Esophagus squamous epithelium (tissue), 5 donors: ENCODE data around the gene DOCK1. TPM values are rescaled to one million over a fixed set of nuclear protein-coding genes. Genes with fewer than 3 reads are reported as not detected.

Experiments used
- DNase-seq: peaks from one replicate; lab custom pipeline; 2025; lab: John Stamatoyannopoulos, UW
- H3K27ac ChIP-seq, 4 donors: fragments of 200-600 bp; sonication (generic); one replicate each; pipeline ENCODE4 v1.5.1; 2016 to 2019; ENCODE audit warnings: mild to moderate bottlenecking in 1 of 4
- H3K27me3 ChIP-seq, 4 donors: fragments of 200-600 bp; sonication (generic); 1 replicate in 3 of 4; 2 replicates in 1 of 4; pipeline versions ENCODE4 v1.5.1 to v1.6.0; 2017 to 2021; ENCODE audit warnings: antibody characterized with exemption in 1 of 4
- H3K36me3 ChIP-seq, 3 donors: fragments of 200-600 bp; sonication (generic); one replicate each; pipeline ENCODE4 v1.5.1; 2016 to 2019
- H3K4me1 ChIP-seq, 3 donors: fragments of 200-600 bp; sonication (generic); one replicate each; pipeline ENCODE4 v1.5.1; 2017 to 2019
- H3K4me3 ChIP-seq, 4 donors: fragments of 200-600 bp; sonication (generic); 1 replicate in 3 of 4; 2 replicates in 1 of 4; pipeline ENCODE4 v1.5.1; 2016 to 2019; ENCODE audit warnings: mild to moderate bottlenecking in 2 of 4, moderate library complexity in 1 of 4
- H3K9me3 ChIP-seq, 3 donors: fragments of 200-600 bp; sonication (generic); one replicate each; pipeline ENCODE4 v1.5.1; 2016 to 2019
- CTCF ChIP-seq, 6 experiments: fragments of 450-650 bp in 4 of 6; fragments of 200-600 bp in 2 of 6; sonication (generic) in 2 of 6; IDR thresholded peaks; one replicate each; pipeline ENCODE4 v1.5.1; 2016 to 2019; ENCODE audit warnings: antibody characterized with exemption in 6 of 6, mild to moderate bottlenecking in 4 of 6, moderate library complexity in 4 of 6
- POLR2A ChIP-seq, 4 donors: fragments of 450-650 bp; IDR thresholded peaks; one replicate each; pipeline ENCODE4 v1.6.1; 2017; ENCODE audit warnings: antibody characterized with exemption in 4 of 4, mild to moderate bottlenecking in 4 of 4, moderate library complexity in 3 of 4
- WGBS, 2 donors: methylation state at CpG; one replicate each; pipeline ENCODE4 v1.1.5; 2018; 5-methylcytosine and 5-hydroxymethylcytosine counted together
- intact Hi-C: fragments of 100-400 bp; cut with DNase I; formaldehyde crosslinking; loops from one replicate; pipeline ENCODE4 v1.15.0; 2022
- total RNA-seq, 4 donors: library from RNA; depleted of rRNA; stranded (reverse); fragments of >200 nt; gene quantifications; one replicate each; pipeline ENCODE4 v1.1.0, GENCODE V29; 2016
- donor health status: DM: yes; HTN: yes; CAD: no.

Gene DOCK1
- total RNA-seq, 4 donors from 2014 or later = 31.8 to 83.4 (median 49.8) TPM

GRCh38 chr10:126966938-126967337 lies 61.7 kb downstream of the DOCK1 start:
- Histone ChIP-seq H3K27ac (no peak overlapping the region), H3K27me3 (no peaks in the 10 kb centered on the region), H3K9me3 (no peaks in the 10 kb centered on the region), H3K4me1 (no peaks in the 10 kb centered on the region), H3K4me3 (no peak overlapping the region), H3K36me3 (peaks cover 0 to 15% (median 0%) of the 10 kb centered on the region in 3 donors)
- intact Hi-C loops = no loop called here
- WGBS, 2 donors = 86 to 88% methylated on average over 5 of the region's 5 CpGs
- DNase-seq = no peak
- TF ChIP-seq CTCF (IDR thresholded peaks at IDR 0.05) (no peak), POLR2A (IDR thresholded peaks at IDR 0.05) (no peak)

GRCh38 chr10:126969310-126969709 lies 64.1 kb downstream of the DOCK1 start:
- H3K9me3 ChIP-seq = no peaks in the 10 kb centered on the region

GRCh38 chr10:126972635-126973414 lies 67.6 kb downstream of the DOCK1 start:
- TF ChIP-seq POLR2A (IDR thresholded peaks at IDR 0.05) = no peak
- no peak for TF ChIP-seq CTCF (IDR thresholded peaks at IDR 0.05)
- Histone ChIP-seq H3K27ac (no peak overlapping the region), H3K4me3 (no peak overlapping the region), H3K36me3 (peaks cover 0 to 64% (median 0%) of the 10 kb centered on the region in 3 donors), H3K27me3 (no peaks in the 10 kb centered on the region), H3K4me1 (peaks cover 0 to 13% (median 0%) of the 10 kb centered on the region in 3 donors), H3K9me3 (no peaks in the 10 kb centered on the region)
- no peak for DNase-seq
- 57 to 61% methylated on average over 11 of the region's 11 CpGs for WGBS, 2 donors
- intact Hi-C loops = no loop called here

More at GRCh38 chr10:126969310-126969709, 64.1 kb downstream of the DOCK1 start:
- WGBS, 2 donors = 82 to 100% methylated on average over 3 to 8 of the region's 8 CpGs
- no peak for DNase-seq
- H3K4me3 ChIP-seq = no peak overlapping the region
- H3K36me3 ChIP-seq = peaks cover 0 to 29% (median 0%) of the 10 kb centered on the region in 3 donors
- no peak overlapping the region for H3K27ac ChIP-seq
- H3K27me3 ChIP-seq = no peaks in the 10 kb centered on the region
- TF ChIP-seq POLR2A (IDR thresholded peaks at IDR 0.05) = no peak
- peak in 2 of 6 experiments; percentile 11 to 41 for TF ChIP-seq CTCF (IDR thresholded peaks at IDR 0.05)
- peaks cover 0 to 13% (median 0%) of the 10 kb centered on the region in 3 donors for H3K4me1 ChIP-seq
- intact Hi-C loops = no loop called here

GRCh38 chr10:126975221-126975620 lies 70.0 kb downstream of the DOCK1 start:
- DNase-seq = no peak
- Histone ChIP-seq H3K4me3 (no peak overlapping the region), H3K4me1 (peaks cover 0 to 13% (median 0%) of the 10 kb centered on the region in 3 donors), H3K27me3 (no peaks in the 10 kb centered on the region), H3K27ac (no peak overlapping the region), H3K36me3 (peaks cover 0 to 87% (median 0%) of the 10 kb centered on the region in 3 donors), H3K9me3 (no peaks in the 10 kb centered on the region)
- WGBS, 2 donors = 94 to 100% methylated on average over 2 to 5 of the region's 5 CpGs
- intact Hi-C loops = no loop called here
- TF ChIP-seq CTCF (IDR thresholded peaks at IDR 0.05) = no peak
- no peak for TF ChIP-seq POLR2A (IDR thresholded peaks at IDR 0.05)

GRCh38 chr10:126977216-126977615 lies 72.0 kb downstream of the DOCK1 start:
- Histone ChIP-seq H3K9me3 (no peaks in the 10 kb centered on the region), H3K4me1 (peaks cover 0 to 13% (median 0%) of the 10 kb centered on the region in 3 donors), H3K27ac (no peak overlapping the region), H3K36me3 (peaks cover 0 to 86% (median 0%) of the 10 kb centered on the region in 3 donors), H3K4me3 (no peak overlapping the region), H3K27me3 (no peaks in the 10 kb centered on the region)
- 65 to 74% methylated on average over 4 to 6 of the region's 6 CpGs for WGBS, 2 donors
- DNase-seq = no peak
- intact Hi-C loops = no loop called here
- TF ChIP-seq CTCF (IDR thresholded peaks at IDR 0.05) = no peak
- no peak for TF ChIP-seq POLR2A (IDR thresholded peaks at IDR 0.05)
